Left ventricle myocardium inferior (tissue), 1 donor: ENCODE measurements around the gene ALKBH5. TPM values are rescaled to one million over a fixed set of nuclear protein-coding genes. Genes with fewer than 3 reads are reported as not detected.
A peak's percentile ranks its signal among the peaks of the same experiment; 100 is the strongest.

Experiments
- DNase-seq: peaks from one replicate; pipeline ENCODE4 v3.0.0-alpha.2; 2020
- H3K27ac ChIP-seq: fragments of 200-600 bp; replicated peaks from 2 replicates; pipeline ENCODE4 v1.8.0; 2021
- H3K27me3 ChIP-seq: fragments of 200-600 bp; 2 replicates; pipeline ENCODE4 v1.8.0; 2021; ENCODE audit warnings: low read depth
- H3K36me3 ChIP-seq: fragments of 200-600 bp; 2 replicates; pipeline ENCODE4 v1.8.0; 2021
- H3K4me1 ChIP-seq: fragments of 200-600 bp; 2 replicates; pipeline ENCODE4 v1.8.0; 2021
- H3K4me3 ChIP-seq: fragments of 200-600 bp; 2 replicates; pipeline ENCODE4 v1.8.0; 2021; ENCODE audit warnings: mild to moderate bottlenecking, moderate library complexity
- H3K9me3 ChIP-seq: fragments of 200-600 bp; replicated peaks from 2 replicates; pipeline ENCODE4 v1.8.0; 2021
- CTCF ChIP-seq: fragments of 200-600 bp; IDR thresholded peaks from 2 replicates; pipeline ENCODE4 v1.8.0; 2021; ENCODE audit warnings: antibody characterized with exemption, mild to moderate bottlenecking, borderline replicate concordance
- intact Hi-C: fragments of 100-400 bp; cut with micrococcal nuclease; formaldehyde crosslinking; loops from one replicate; pipeline ENCODE4 v1.11.0; 2022
- total RNA-seq: library from RNA; stranded (reverse); fragmentation: NEBNext Ultra II Directional; extraction: Animal tissue kit (Norgen Biotek cat#: 25700); gene quantifications from one replicate; pipeline ENCODE4 v1.2.1, GENCODE V29; 2021
- donor health status: DM: no; HTN: yes; CAD: no; lungs with severe emphysema.

ALKBH5 gene
- total RNA-seq, 1 donor from 2014 or later = 179 TPM

- Histone ChIP-seq H3K4me1 (no peaks in the 10 kb centered on the region), H3K36me3 (no peaks in the 10 kb centered on the region)
These were observed 16.7 kb upstream of the ALKBH5 start for GRCh38 chr17:18166894-18167293.

GRCh38 chr17:18167421-18167820, 16.2 kb upstream of the ALKBH5 start:
- Histone ChIP-seq H3K4me3 (no peak overlapping the region), H3K9me3 (peaks cover 5% of the 10 kb centered on the region), H3K36me3 (no peaks in the 10 kb centered on the region), H3K27me3 (no peaks in the 10 kb centered on the region), H3K27ac (no peak overlapping the region), H3K4me1 (peaks cover under 1% of the 10 kb centered on the region)
- no peak for TF ChIP-seq CTCF
- intact Hi-C loops = no loop called here
- DNase-seq = no peak

More at GRCh38 chr17:18166894-18167293, 16.7 kb upstream of the ALKBH5 start:
- Histone ChIP-seq H3K4me3 (no peak overlapping the region), H3K27me3 (no peaks in the 10 kb centered on the region), H3K9me3 (peaks cover 5% of the 10 kb centered on the region), H3K27ac (no peak overlapping the region)
- intact Hi-C loops = no loop called here
- TF ChIP-seq CTCF = no peak
- DNase-seq = no peak

GRCh38 chr17:18172531-18173278, 10.9 kb upstream of the ALKBH5 start:
- H3K27me3 ChIP-seq = no peaks in the 10 kb centered on the region
- H3K9me3 ChIP-seq = no peaks in the 10 kb centered on the region
- H3K36me3 ChIP-seq = no peaks in the 10 kb centered on the region
- H3K4me1 ChIP-seq = peaks cover 8% of the 10 kb centered on the region
- peak overlapping the region; percentile 27 for H3K27ac ChIP-seq
- DNase-seq = no peak
- TF ChIP-seq CTCF = no peak
- no peak overlapping the region for H3K4me3 ChIP-seq
- intact Hi-C loops = no loop called here

GRCh38 chr17:18173740-18174139, 9.9 kb upstream of the ALKBH5 start:
- no peak for DNase-seq
- TF ChIP-seq CTCF = no peak
- Histone ChIP-seq H3K4me3 (no peak overlapping the region), H3K36me3 (no peaks in the 10 kb centered on the region), H3K9me3 (no peaks in the 10 kb centered on the region), H3K27me3 (no peaks in the 10 kb centered on the region), H3K27ac (no peak overlapping the region), H3K4me1 (peaks cover 8% of the 10 kb centered on the region)
- intact Hi-C loops = no loop called here

- Histone ChIP-seq H3K9me3 (no peaks in the 10 kb centered on the region), H3K27ac (no peak overlapping the region), H3K27me3 (no peaks in the 10 kb centered on the region), H3K36me3 (no peaks in the 10 kb centered on the region), H3K4me3 (no peak overlapping the region), H3K4me1 (peaks cover 8% of the 10 kb centered on the region)
- no peak for DNase-seq
- no peak for TF ChIP-seq CTCF
- intact Hi-C loops = no loop called here
These were observed 7.5 kb upstream of the ALKBH5 start for GRCh38 chr17:18176176-18176575.
